Cardiac fibroblast (primary cell): ENCODE results near the gene NDUFS3.

Experiments used
- DNase-seq, 2 donors: peaks; one replicate each; pipeline versions ENCODE4 v3.0.0 to v3.0.0-alpha.2; 2010; ENCODE audit warnings: low read depth in 2 of 2
- H3K4me3 ChIP-seq, 2 donors: replicated peaks in 1 of 2; 1 replicate in 1 of 2; 2 replicates in 1 of 2; pipeline ENCODE4 v1.5.1; 2011; ENCODE audit warnings: low read depth in 2 of 2, low read length in 2 of 2, mild to moderate bottlenecking in 2 of 2, moderate library complexity in 1 of 2
- CTCF ChIP-seq: IDR thresholded peaks from one replicate; pipeline ENCODE4 v1.5.1; 2011; ENCODE audit warnings: low read depth, mild to moderate bottlenecking, low read length, inconsistent platforms

Gene NDUFS3

GRCh38 chr11:47586098-47586855 is 7.4 kb downstream of the NDUFS3 start, which contains the start of gene FAM180B:
Gene FAM180B (plus strand): TSS chr11:47586678. CDS start chr11:47586769, 91 bp downstream.
- no peak within 1 kb of the TSS for H3K4me3 ChIP-seq
- no peak for DNase-seq
- no peak for TF ChIP-seq CTCF

- H3K4me3 ChIP-seq, result no peak overlapping the region
- TF ChIP-seq CTCF, result no peak
- DNase-seq, result peak in 1 of 2 donors; percentile 33
Measured at GRCh38 chr11:47587039-47587716, 8.3 kb downstream of the NDUFS3 start.

GRCh38 chr11:47587723-47588326 is 9.0 kb downstream of the NDUFS3 start:
- H3K4me3 ChIP-seq, result no peak overlapping the region
- DNase-seq, result no peak
- no peak for TF ChIP-seq CTCF

GRCh38 chr11:47589118-47589517 is 10.2 kb downstream of the NDUFS3 start:
- no peak for DNase-seq
- H3K4me3 ChIP-seq, result no peak overlapping the region
- no peak for TF ChIP-seq CTCF

- TF ChIP-seq CTCF, result no peak
- DNase-seq, result no peak
- peak overlapping the region in 1 of 2 donors; percentile 25 for H3K4me3 ChIP-seq
Measured at GRCh38 chr11:47589584-47589976, 10.7 kb downstream of the NDUFS3 start.

- H3K4me3 ChIP-seq, result peak overlapping the region in 1 of 2 donors; percentile 25
- DNase-seq, result no peak
- no peak for TF ChIP-seq CTCF
Measured at GRCh38 chr11:47589977-47590861, 11.3 kb downstream of the NDUFS3 start.
